Glutamatergic neuron (in vitro differentiated cells): ENCODE measurements around the gene PARP16. TPM values are rescaled to one million over a fixed set of nuclear protein-coding genes. Genes with fewer than 3 reads are reported as not detected.

Experiments
- DNase-seq: peaks from one replicate; pipeline ENCODE4 v3.0.0; 2022
- H3K27ac Mint-ChIP-seq: one replicate; pipeline ENCODE4 v1.8.0; 2020; ENCODE audit warnings: mild to moderate bottlenecking, mixed read lengths, inconsistent platforms; ENCODE audit not compliant: unreplicated experiment
- H3K27me3 Mint-ChIP-seq: one replicate; pipeline ENCODE4 v1.8.0; 2020; ENCODE audit warnings: mild to moderate bottlenecking, moderate library complexity, mixed read lengths, inconsistent platforms; ENCODE audit not compliant: unreplicated experiment
- H3K36me3 Mint-ChIP-seq: one replicate; pipeline ENCODE4 v1.8.0; 2020; ENCODE audit warnings: mild to moderate bottlenecking, mixed read lengths, inconsistent platforms; ENCODE audit not compliant: unreplicated experiment
- H3K4me1 Mint-ChIP-seq: one replicate; pipeline ENCODE4 v1.8.0; 2020; ENCODE audit warnings: mild to moderate bottlenecking, low read depth, mixed read lengths, inconsistent platforms; ENCODE audit not compliant: unreplicated experiment
- H3K4me3 Mint-ChIP-seq: one replicate; pipeline ENCODE4 v1.8.0; 2020; ENCODE audit warnings: mild to moderate bottlenecking, mixed read lengths, inconsistent platforms; ENCODE audit not compliant: unreplicated experiment
- H3K9me3 Mint-ChIP-seq: one replicate; pipeline ENCODE4 v1.8.0; 2020; ENCODE audit warnings: mild to moderate bottlenecking, moderate library complexity, mixed read lengths, inconsistent platforms; ENCODE audit not compliant: unreplicated experiment
- CTCF ChIP-seq: fragments of 200-600 bp; sonication (generic); IDR thresholded peaks from one replicate; pipeline ENCODE4 v1.5.0; 2021; ENCODE audit not compliant: partially characterized antibody, unreplicated experiment
- total RNA-seq: library from RNA; stranded (reverse); fragmentation: NEBNext Ultra II Directional; extraction: Animal tissue kit (Norgen Biotek cat#: 25700); gene quantifications from one replicate; pipeline ENCODE4 v1.2.1, GENCODE V29; 2021; ENCODE audit not compliant: unreplicated experiment

Gene PARP16
- total RNA-seq, 1 donor from 2014 or later = 6.8 TPM

DNA sequence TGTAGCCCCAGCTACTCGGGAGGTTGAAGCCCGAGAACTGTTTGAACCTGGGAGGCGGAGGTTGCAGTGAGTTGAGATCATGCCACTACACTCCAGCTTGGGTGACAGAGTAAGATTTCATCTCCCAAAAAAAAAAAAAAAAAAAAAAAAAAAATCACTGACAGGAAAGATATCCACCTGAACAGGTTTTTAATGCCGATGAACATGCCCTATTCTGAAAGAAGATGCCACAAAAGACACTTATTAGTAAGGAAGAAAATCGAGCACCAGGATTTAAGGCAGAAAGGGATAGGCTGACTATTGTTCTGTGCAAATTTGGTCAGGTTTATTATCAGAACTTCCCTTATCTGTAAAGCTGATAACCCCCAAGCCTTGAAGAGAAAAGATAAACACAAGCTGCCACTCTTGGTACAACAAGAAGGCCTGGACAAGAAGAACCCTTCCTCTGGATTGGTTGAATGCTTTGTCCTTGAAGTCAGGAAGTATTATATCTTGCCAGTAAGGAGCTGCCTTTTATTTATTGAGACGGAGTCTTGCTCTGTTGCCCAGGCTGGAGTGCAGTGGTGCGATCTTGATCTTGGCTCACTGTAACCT, 2.7 kb upstream of the PARP16 start:
- Mint-ChIP-seq H3K27ac (no peak overlapping the region), H3K9me3 (peaks cover 4% of the 10 kb centered on the region), H3K4me1 (peaks cover 12% of the 10 kb centered on the region), H3K27me3 (peaks cover 9% of the 10 kb centered on the region), H3K36me3 (no peaks in the 10 kb centered on the region), H3K4me3 (no peak overlapping the region)
- DNase-seq = no peak
- TF ChIP-seq CTCF = no peak

DNA sequence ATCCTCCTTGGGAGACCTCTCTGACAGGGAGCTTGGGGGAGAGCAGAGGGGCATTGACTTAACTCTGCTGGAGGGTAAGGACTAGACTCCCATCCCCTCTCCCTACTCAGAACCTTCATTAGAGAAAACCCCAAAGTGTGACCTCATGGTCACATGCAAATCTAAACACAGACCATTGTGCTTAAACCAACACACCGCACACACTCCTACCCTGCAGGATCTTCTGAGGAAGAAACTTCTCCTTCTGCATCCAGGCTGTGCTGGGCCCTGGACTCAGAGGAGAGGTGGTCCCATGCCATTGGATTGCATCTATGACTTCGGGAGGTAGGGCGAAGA, 805 bp upstream of the PARP16 start:
- peaks cover 9% of the 10 kb centered on the region for H3K27me3 Mint-ChIP-seq
- H3K9me3 Mint-ChIP-seq = peaks cover 4% of the 10 kb centered on the region
- H3K4me1 Mint-ChIP-seq = peaks cover 12% of the 10 kb centered on the region
- no peak for TF ChIP-seq CTCF
- peak overlapping the region; percentile 89 for H3K27ac Mint-ChIP-seq
- H3K36me3 Mint-ChIP-seq = no peaks in the 10 kb centered on the region
- H3K4me3 Mint-ChIP-seq = peak overlapping the region; percentile 86
- no peak for DNase-seq

DNA sequence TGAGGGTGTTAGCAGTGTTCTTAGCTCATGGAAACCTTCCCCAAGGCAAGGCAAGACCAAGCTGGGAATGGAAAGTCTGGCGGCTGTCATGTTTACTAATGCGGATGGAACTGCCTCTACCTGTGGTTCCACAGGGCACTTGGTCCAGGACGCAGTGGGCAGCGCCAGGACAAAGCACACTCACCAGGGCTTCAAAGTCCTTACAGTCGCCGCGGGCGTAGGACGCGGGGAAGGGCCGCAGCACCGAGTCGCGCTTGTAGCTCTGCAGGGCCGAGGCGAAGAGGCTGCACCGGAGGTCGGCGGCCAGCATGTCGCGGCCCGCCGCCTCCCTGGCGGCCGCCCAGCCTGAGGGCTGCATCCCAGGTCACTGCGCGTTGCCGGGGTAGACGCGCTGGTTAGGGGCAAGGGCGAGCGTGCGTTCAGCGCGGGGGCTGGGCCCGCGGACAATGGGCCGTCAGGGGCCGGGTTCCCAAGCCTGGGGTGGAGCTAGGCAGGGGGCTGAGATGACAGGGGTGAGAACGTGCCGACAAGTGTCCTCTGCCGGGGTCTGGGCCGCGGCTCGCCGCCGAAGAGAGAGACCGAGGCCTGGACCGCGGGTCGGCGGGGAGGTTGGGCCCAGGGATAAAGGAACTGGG, 497 bp downstream of the PARP16 start:
- peaks cover 9% of the 10 kb centered on the region for H3K27me3 Mint-ChIP-seq
- peak overlapping the region; percentile 90 for H3K27ac Mint-ChIP-seq

DNA sequence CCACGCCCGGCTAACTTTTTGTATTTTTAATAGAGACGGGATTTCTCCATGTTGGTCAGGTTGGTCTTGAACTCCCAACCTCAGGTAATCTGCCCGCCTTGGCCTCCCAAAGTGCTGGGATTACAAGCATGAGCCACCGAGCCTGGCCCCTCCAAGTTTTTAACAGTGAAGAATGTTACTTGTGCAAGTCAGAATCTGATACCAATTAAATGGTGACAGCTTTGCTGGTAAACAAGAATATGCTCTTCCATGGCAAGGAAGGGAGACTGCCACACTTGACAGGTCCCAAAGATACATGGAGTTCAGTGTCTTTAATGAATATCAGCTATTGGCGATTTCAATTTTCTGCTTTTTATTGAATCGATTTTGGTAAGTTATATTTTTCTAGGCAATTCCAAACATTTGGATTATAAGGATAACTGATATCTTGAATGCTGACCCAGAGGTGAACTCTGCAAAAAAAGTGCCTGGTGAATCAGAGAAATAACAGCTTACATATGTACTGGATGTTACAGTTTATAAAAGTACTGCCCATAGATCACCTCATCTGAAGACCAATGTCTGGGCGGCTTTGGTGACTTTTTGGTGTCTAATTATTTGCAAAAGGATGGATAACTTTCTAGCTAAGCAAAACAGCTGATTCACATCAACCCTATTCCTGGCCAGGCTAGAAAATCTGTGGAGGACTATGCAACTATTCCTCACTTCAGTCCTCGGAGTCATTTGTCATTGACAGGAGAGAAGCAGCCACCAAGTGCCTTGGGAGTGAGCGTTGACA, 1.2 kb downstream of the PARP16 start:
- Mint-ChIP-seq H3K27ac (peak overlapping the region; percentile 90), H3K4me3 (peak overlapping the region; percentile 87)
- no peak for TF ChIP-seq CTCF

More for the DNA sequence above, 497 bp downstream of the PARP16 start:
- H3K4me3 Mint-ChIP-seq = peak overlapping the region; percentile 87
- H3K4me1 Mint-ChIP-seq = peaks cover 12% of the 10 kb centered on the region
- DNase-seq = no peak
- TF ChIP-seq CTCF = no peak
- peaks cover 4% of the 10 kb centered on the region for H3K9me3 Mint-ChIP-seq
- no peaks in the 10 kb centered on the region for H3K36me3 Mint-ChIP-seq

DNA sequence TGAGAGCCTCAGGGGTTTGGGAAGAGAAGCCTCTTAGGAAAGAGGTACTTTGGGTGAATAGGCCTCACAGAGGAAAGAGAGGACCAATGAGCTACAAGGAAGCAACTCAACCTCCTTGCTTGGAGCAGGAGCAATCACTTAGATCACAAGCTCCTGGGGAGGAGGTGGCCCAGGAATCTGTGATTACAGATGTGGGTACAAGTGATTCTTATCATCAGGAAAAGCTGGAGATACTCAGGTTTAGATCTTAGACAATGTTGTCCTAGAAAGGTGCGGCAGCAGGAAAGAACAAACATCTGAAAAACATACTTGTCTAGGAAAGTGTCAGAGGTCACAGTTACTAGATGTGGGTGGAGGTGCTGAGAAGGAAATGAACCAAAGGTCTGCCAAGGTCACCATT, 8.2 kb downstream of the PARP16 start:
- H3K9me3 Mint-ChIP-seq = no peaks in the 10 kb centered on the region
- no peaks in the 10 kb centered on the region for H3K27me3 Mint-ChIP-seq
- H3K36me3 Mint-ChIP-seq = no peaks in the 10 kb centered on the region
- peaks cover 3% of the 10 kb centered on the region for H3K4me1 Mint-ChIP-seq
- TF ChIP-seq CTCF = no peak
- H3K4me3 Mint-ChIP-seq = no peak overlapping the region
- no peak for DNase-seq
- H3K27ac Mint-ChIP-seq = no peak overlapping the region

More for the DNA sequence above, 1.2 kb downstream of the PARP16 start:
- no peaks in the 10 kb centered on the region for H3K36me3 Mint-ChIP-seq
- H3K27me3 Mint-ChIP-seq = peaks cover 9% of the 10 kb centered on the region
- H3K9me3 Mint-ChIP-seq = peaks cover 4% of the 10 kb centered on the region
- peaks cover 12% of the 10 kb centered on the region for H3K4me1 Mint-ChIP-seq
- no peak for DNase-seq
